Thyroid gland (tissue), 4 donors: Measurements from ENCODE around the gene SSH3.

ENCODE experiments used
- CTCF ChIP-seq, 6 experiments: fragments of 200-600 bp in 3 of 6; fragments of 450-650 bp in 3 of 6; sonication (generic) in 3 of 6; IDR thresholded peaks; one replicate each; pipeline ENCODE4 v1.5.1; 2016 to 2019; ENCODE audit warnings: antibody characterized with exemption in 6 of 6, mild to moderate bottlenecking in 2 of 6, inconsistent platforms in 1 of 6, moderate library complexity in 1 of 6
- POLR2A ChIP-seq, 2 donors: fragments of 450-650 bp; IDR thresholded peaks; one replicate each; pipeline ENCODE4 v1.6.1; 2017; ENCODE audit warnings: antibody characterized with exemption in 2 of 2, mild to moderate bottlenecking in 2 of 2, moderate library complexity in 1 of 2

DNA sequence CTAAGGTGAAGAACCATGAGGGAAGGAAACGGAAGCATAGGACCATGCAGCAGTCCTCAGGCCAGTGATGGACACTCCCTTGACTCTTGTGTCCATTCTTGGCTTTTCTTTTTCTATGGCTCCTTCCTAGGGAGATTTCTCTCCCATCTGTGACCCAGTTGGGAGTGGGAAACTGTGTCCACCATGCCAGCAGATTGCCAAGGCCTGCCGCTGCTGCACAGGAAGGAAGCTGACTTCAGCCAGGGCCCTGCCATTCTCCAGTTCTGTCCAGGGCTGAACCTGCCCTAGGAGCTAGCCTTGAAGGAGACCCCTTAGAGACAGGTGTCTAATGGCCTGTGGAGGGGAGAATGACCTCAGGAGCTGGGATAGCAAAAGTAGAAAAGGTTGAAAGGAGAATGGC, 17.4 kb downstream of the SSH3 start:
- TF ChIP-seq POLR2A (IDR thresholded peaks at IDR 0.05), result no peak
- TF ChIP-seq CTCF (IDR thresholded peaks at IDR 0.05), result no peak
